ENCODE results near the gene PRL.

PRL gene

DNA sequence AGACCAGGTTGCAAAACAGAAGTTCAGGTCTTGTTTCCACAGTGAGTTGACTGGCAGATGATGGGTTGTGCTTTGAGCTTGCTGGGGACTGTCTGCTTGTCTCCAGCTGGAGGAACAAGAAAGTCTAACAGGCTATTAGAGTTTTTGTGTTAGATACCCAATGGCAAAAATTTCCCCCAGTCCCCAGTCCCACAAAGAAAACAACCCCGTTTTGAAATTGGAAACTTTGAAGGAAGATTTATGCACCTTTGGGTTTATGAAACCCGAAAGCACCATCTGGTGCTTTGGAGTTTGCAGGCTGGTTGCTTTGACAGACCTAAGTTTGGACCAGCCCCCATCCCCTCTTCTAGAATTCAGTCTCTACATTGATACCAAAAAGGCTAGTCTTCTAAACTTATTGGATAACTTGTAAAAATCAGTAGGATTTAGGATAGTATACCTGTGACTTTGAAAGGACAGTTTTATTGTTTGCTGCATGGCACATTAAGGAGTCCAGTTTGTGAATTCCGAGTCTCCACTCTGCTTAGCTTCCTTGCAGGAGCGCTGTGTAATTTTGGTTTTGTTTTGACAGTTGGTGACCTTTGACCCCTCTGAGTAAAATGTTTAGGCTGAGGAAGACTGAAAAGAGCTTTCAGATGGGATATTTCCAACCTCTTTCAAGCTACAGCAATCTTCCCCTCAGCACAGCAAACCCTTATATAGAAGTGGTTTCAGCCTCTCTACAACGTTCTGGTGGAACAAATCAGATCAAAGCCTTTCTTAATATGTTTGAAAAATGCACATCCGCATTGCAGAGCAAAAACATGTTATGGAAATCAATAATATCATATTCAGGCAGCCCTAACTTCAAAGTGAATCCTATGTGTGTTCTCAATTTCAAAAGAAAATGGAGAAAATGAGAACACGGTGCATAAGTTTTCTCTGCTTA lies 25.5 kb upstream of the PRL start:
- Histone ChIP-seq H4K91ac (ENCODE audit: low read depth, low read length) (no peak overlapping the region), H2BK120ac (ENCODE audit: insufficient read depth, low read length, poor library complexity) (peak overlapping the region; percentile 30), H2BK5ac (ENCODE audit: low read depth, low read length, poor library complexity) (peak overlapping the region; percentile 64), H3K4ac (ENCODE audit: low read depth, low read length) (no peak overlapping the region), H3K79me1 (ENCODE audit: low read length) (peaks cover 9% of the 10 kb centered on the region), H3K4me1 (ENCODE audit: control insufficient read depth in 1 of 2, insufficient read depth in 2 of 2, low read length in 2 of 2) (peaks cover 7 to 8% of the 10 kb centered on the region in 2 experiments), H2AK5ac (ENCODE audit: low read length) (no peak overlapping the region), H2BK12ac (ENCODE audit: low read length) (peak overlapping the region; percentile 27), H2AFZ (ENCODE audit: insufficient read depth, low read length, poor library complexity) (no peak overlapping the region), H4K12ac (ENCODE audit: low read depth, low read length) (no peak overlapping the region), H3K9me3 (ENCODE audit: insufficient read depth, low read depth, low read length) (peaks cover 9% of the 10 kb centered on the region), H3K27ac (ENCODE audit: low read depth, low read length) (peak overlapping the region; percentile 59), H4K8ac (ENCODE audit: low read depth, low read length) (no peak overlapping the region), H3K4me3 (ENCODE audit: low read depth, low read length) (no peak overlapping the region), H3K23ac (ENCODE audit: low read length) (no peak overlapping the region), H3K18ac (ENCODE audit: low read length) (no peak overlapping the region), H3K14ac (ENCODE audit: low read length) (no peak overlapping the region), H3K9ac (ENCODE audit: low read length) (no peak overlapping the region), H3K79me2 (ENCODE audit: control insufficient read depth, insufficient read depth, low read length, poor library complexity) (no peaks in the 10 kb centered on the region), H3K4me2 (ENCODE audit: low read length) (no peak overlapping the region), H3K36me3 (ENCODE audit: control insufficient read depth in 1 of 2, insufficient read depth in 2 of 2, low read length in 2 of 2) (no peaks in the 10 kb centered on the region), H3K27me3 (ENCODE audit: insufficient read depth, low read length) (no peaks in the 10 kb centered on the region)
- no peak for DNase-seq
- WGBS (ENCODE audit: extremely low coverage, insufficient coverage, insufficient read length) = no CpG with 5 or more reads among the region's 7 CpGs

DNA sequence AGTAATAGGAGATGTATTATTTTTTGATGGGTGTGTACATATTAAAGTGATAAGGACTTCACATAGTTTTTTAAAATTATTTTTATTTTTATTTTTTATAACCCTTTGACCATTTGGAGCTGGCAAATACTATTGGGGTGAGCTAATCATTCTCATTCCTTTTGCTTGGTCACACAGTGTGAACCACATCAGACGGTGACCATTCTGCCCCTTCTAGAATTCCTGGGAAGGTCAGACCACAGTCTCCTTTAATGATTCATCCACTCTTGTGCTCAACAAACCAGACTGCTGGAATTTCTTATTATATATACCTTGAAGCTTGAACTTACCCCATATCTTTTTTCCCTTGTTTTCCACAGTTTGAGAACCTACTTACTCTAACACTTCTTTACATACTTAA lies 23.9 kb upstream of the PRL start:
- H3K79me1 ChIP-seq (ENCODE audit: low read length) = peaks cover 8% of the 10 kb centered on the region
- DNase-seq = peak in 1 of 2 donors; percentile 4
- no peak overlapping the region for H2AK5ac ChIP-seq (ENCODE audit: low read length)
- H3K4me3 ChIP-seq (ENCODE audit: low read depth, low read length) = no peak overlapping the region
- H3K4me1 ChIP-seq (ENCODE audit: control insufficient read depth in 1 of 2, insufficient read depth in 2 of 2, low read length in 2 of 2) = peaks cover 7 to 8% of the 10 kb centered on the region in 2 experiments
- no peaks in the 10 kb centered on the region for H3K27me3 ChIP-seq (ENCODE audit: insufficient read depth, low read length)
- no peak overlapping the region for H3K14ac ChIP-seq (ENCODE audit: low read length)
- WGBS (ENCODE audit: extremely low coverage, insufficient coverage, insufficient read length) = no CpG with 5 or more reads among the region's 1 CpG
- H3K9ac ChIP-seq (ENCODE audit: low read length) = no peak overlapping the region
- no peak overlapping the region for H2BK12ac ChIP-seq (ENCODE audit: low read length)
- H4K91ac ChIP-seq (ENCODE audit: low read depth, low read length) = no peak overlapping the region
- H3K36me3 ChIP-seq (ENCODE audit: control insufficient read depth in 1 of 2, insufficient read depth in 2 of 2, low read length in 2 of 2) = no peaks in the 10 kb centered on the region
- no peak overlapping the region for H2AFZ ChIP-seq (ENCODE audit: insufficient read depth, low read length, poor library complexity)
- H3K9me3 ChIP-seq (ENCODE audit: insufficient read depth, low read depth, low read length) = peaks cover 9% of the 10 kb centered on the region
- H3K18ac ChIP-seq (ENCODE audit: low read length) = no peak overlapping the region
- no peaks in the 10 kb centered on the region for H3K79me2 ChIP-seq (ENCODE audit: control insufficient read depth, insufficient read depth, low read length, poor library complexity)
- no peak overlapping the region for H3K23ac ChIP-seq (ENCODE audit: low read length)
- H4K12ac ChIP-seq (ENCODE audit: low read depth, low read length) = no peak overlapping the region
- no peak overlapping the region for H2BK5ac ChIP-seq (ENCODE audit: low read depth, low read length, poor library complexity)
- no peak overlapping the region for H3K27ac ChIP-seq (ENCODE audit: low read depth, low read length)
- H3K4ac ChIP-seq (ENCODE audit: low read depth, low read length) = no peak overlapping the region
- H3K4me2 ChIP-seq (ENCODE audit: low read length) = no peak overlapping the region
- H2BK120ac ChIP-seq (ENCODE audit: insufficient read depth, low read length, poor library complexity) = no peak overlapping the region
- no peak overlapping the region for H4K8ac ChIP-seq (ENCODE audit: low read depth, low read length)

DNA sequence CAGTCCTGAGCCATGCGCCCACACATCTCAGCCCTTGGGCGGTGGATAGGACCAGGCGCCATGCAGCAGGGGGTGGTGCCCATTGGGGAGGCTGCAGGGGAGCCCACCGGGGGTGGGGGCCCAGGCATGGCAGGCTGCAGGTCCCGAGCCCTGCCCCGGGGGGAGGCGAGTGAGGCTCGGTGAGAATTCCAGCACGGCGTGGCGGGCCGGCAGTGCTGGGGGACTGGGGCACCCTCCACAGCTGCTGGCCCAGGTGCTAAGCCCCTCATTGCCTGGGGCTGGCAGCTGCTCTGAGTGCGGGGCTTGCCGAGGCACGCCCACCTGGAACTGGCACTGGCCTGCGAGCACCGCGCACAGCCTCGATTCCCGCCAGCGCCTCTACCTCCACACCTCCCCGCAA lies 21.6 kb upstream of the PRL start:
- Histone ChIP-seq H4K8ac (ENCODE audit: low read depth, low read length) (no peak overlapping the region), H2AFZ (ENCODE audit: insufficient read depth, low read length, poor library complexity) (no peak overlapping the region), H3K79me2 (ENCODE audit: control insufficient read depth, insufficient read depth, low read length, poor library complexity) (no peaks in the 10 kb centered on the region), H3K4ac (ENCODE audit: low read depth, low read length) (no peak overlapping the region), H3K9me3 (ENCODE audit: insufficient read depth, low read depth, low read length) (peaks cover 16% of the 10 kb centered on the region), H3K4me2 (ENCODE audit: low read length) (no peak overlapping the region), H3K4me3 (ENCODE audit: low read depth, low read length) (no peak overlapping the region), H3K36me3 (ENCODE audit: control insufficient read depth in 1 of 2, insufficient read depth in 2 of 2, low read length in 2 of 2) (no peaks in the 10 kb centered on the region), H2AK5ac (ENCODE audit: low read length) (no peak overlapping the region), H2BK120ac (ENCODE audit: insufficient read depth, low read length, poor library complexity) (peak overlapping the region; percentile 5), H3K27ac (ENCODE audit: low read depth, low read length) (no peak overlapping the region), H3K18ac (ENCODE audit: low read length) (no peak overlapping the region), H4K12ac (ENCODE audit: low read depth, low read length) (no peak overlapping the region), H3K79me1 (ENCODE audit: low read length) (peaks cover 6% of the 10 kb centered on the region), H3K14ac (ENCODE audit: low read length) (no peak overlapping the region), H2BK12ac (ENCODE audit: low read length) (no peak overlapping the region), H3K4me1 (ENCODE audit: control insufficient read depth in 1 of 2, insufficient read depth in 2 of 2, low read length in 2 of 2) (peaks cover 7 to 8% of the 10 kb centered on the region in 2 experiments), H3K23ac (ENCODE audit: low read length) (no peak overlapping the region), H3K27me3 (ENCODE audit: insufficient read depth, low read length) (no peaks in the 10 kb centered on the region), H3K9ac (ENCODE audit: low read length) (no peak overlapping the region), H2BK5ac (ENCODE audit: low read depth, low read length, poor library complexity) (no peak overlapping the region), H4K91ac (ENCODE audit: low read depth, low read length) (no peak overlapping the region)
- no peak for DNase-seq
- no CpG with 5 or more reads among the region's 22 CpGs for WGBS (ENCODE audit: extremely low coverage, insufficient coverage, insufficient read length)

DNA sequence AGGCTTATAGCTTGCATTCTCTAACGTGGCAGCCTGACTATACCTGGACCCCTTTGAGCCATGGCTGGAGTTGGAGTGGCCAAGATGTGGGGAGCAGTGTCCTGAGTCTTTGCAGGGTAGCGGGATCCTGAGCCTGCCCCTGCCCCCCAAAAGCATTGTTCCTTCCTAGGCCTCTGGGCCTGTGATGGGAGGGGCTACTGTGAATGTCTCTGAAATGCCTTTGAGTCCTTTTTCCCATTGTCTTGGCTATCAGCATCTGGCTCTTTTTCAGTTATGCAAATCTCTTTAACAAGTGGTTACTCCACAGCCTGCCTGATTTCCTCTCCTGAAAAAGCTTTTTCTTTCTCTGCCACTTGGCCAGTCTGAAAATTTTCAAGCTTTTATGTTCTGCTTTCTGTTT lies 17.0 kb upstream of the PRL start:
- Histone ChIP-seq H3K79me1 (ENCODE audit: low read length) (no peaks in the 10 kb centered on the region), H3K9ac (ENCODE audit: low read length) (no peak overlapping the region), H4K91ac (ENCODE audit: low read depth, low read length) (no peak overlapping the region), H2BK12ac (ENCODE audit: low read length) (no peak overlapping the region), H2AK5ac (ENCODE audit: low read length) (no peak overlapping the region), H3K36me3 (ENCODE audit: control insufficient read depth in 1 of 2, insufficient read depth in 2 of 2, low read length in 2 of 2) (no peaks in the 10 kb centered on the region), H3K27me3 (ENCODE audit: insufficient read depth, low read length) (no peaks in the 10 kb centered on the region), H3K79me2 (ENCODE audit: control insufficient read depth, insufficient read depth, low read length, poor library complexity) (no peaks in the 10 kb centered on the region), H3K23ac (ENCODE audit: low read length) (no peak overlapping the region), H3K4me2 (ENCODE audit: low read length) (no peak overlapping the region), H3K14ac (ENCODE audit: low read length) (no peak overlapping the region), H2BK120ac (ENCODE audit: insufficient read depth, low read length, poor library complexity) (no peak overlapping the region), H3K9me3 (ENCODE audit: insufficient read depth, low read depth, low read length) (peaks cover 18% of the 10 kb centered on the region), H3K27ac (ENCODE audit: low read depth, low read length) (no peak overlapping the region), H3K18ac (ENCODE audit: low read length) (no peak overlapping the region), H2AFZ (ENCODE audit: insufficient read depth, low read length, poor library complexity) (no peak overlapping the region), H4K12ac (ENCODE audit: low read depth, low read length) (no peak overlapping the region), H4K8ac (ENCODE audit: low read depth, low read length) (no peak overlapping the region), H3K4me3 (ENCODE audit: low read depth, low read length) (no peak overlapping the region), H3K4ac (ENCODE audit: low read depth, low read length) (no peak overlapping the region), H3K4me1 (ENCODE audit: control insufficient read depth in 1 of 2, insufficient read depth in 2 of 2, low read length in 2 of 2) (no peaks in the 10 kb centered on the region), H2BK5ac (ENCODE audit: low read depth, low read length, poor library complexity) (no peak overlapping the region)
- no peak for DNase-seq
- no CpG with 5 or more reads among the region's 2 CpGs for WGBS (ENCODE audit: extremely low coverage, insufficient coverage, insufficient read length)
